CD14-positive monocyte (primary cell): ENCODE measurements around the gene TRAPPC5. TPM values are rescaled to one million over a fixed set of nuclear protein-coding genes. Genes with fewer than 3 reads are reported as not detected.
A peak's percentile ranks its signal among the peaks of the same experiment; 100 is the strongest.

ENCODE experiments used
- DNase-seq, 3 donors: peaks; one replicate each; pipeline ENCODE4 v3.0.0-alpha.2; 2011 to 2022
- H2AFZ ChIP-seq: 2 replicates; pipeline ENCODE4 v1.6.0; 2012; ENCODE audit warnings: mild to moderate bottlenecking, low read depth, low read length, inconsistent platforms; ENCODE audit not compliant: insufficient read depth, poor library complexity, severe bottlenecking
- H3K27ac ChIP-seq, 2 donors: 1 replicate in 1 of 2; 2 replicates in 1 of 2; pipeline ENCODE4 v1.5.1; 2012 to 2013; ENCODE audit warnings: low read length in 2 of 2, control low read depth in 1 of 2, inconsistent platforms in 1 of 2, low read depth in 1 of 2, mild to moderate bottlenecking in 1 of 2
- H3K27me3 ChIP-seq, 2 donors: one replicate each; pipeline versions ENCODE4 v1.6.0 to v1.6.1; 2011 to 2013; ENCODE audit warnings: low read length in 2 of 2; ENCODE audit not compliant: control insufficient read depth in 2 of 2, insufficient read depth in 2 of 2
- H3K36me3 ChIP-seq, 2 donors: replicated peaks in 1 of 2; 1 replicate in 1 of 2; 2 replicates in 1 of 2; pipeline versions ENCODE4 v1.5.1 to v1.6.1; 2012 to 2013; ENCODE audit warnings: low read length in 2 of 2, control low read depth in 1 of 2, inconsistent platforms in 1 of 2, mild to moderate bottlenecking in 1 of 2; ENCODE audit not compliant: insufficient read depth in 2 of 2, control insufficient read depth in 1 of 2
- H3K4me1 ChIP-seq, 2 donors: 1 replicate in 1 of 2; 2 replicates in 1 of 2; pipeline versions ENCODE4 v1.5.1 to v1.6.1; 2012 to 2013; ENCODE audit warnings: low read length in 2 of 2, control low read depth in 1 of 2, inconsistent platforms in 1 of 2, mild to moderate bottlenecking in 1 of 2, moderate library complexity in 1 of 2; ENCODE audit not compliant: insufficient read depth in 2 of 2, control insufficient read depth in 1 of 2
- H3K4me2 ChIP-seq: replicated peaks from 2 replicates; pipeline ENCODE3; 2012; ENCODE audit warnings: low read length, moderate library complexity, mild to moderate bottlenecking; ENCODE audit not compliant: poor library complexity, severe bottlenecking; ENCODE audit errors: extremely low read depth
- H3K4me3 ChIP-seq, 3 experiments: fragments of 200-600 bp in 1 of 3; sonication (generic) in 1 of 3; replicated peaks in 1 of 3; 1 replicate in 2 of 3; 2 replicates in 1 of 3; pipeline ENCODE4 v1.5.1; 2011 to 2013; ENCODE audit warnings: low read length in 3 of 3, mild to moderate bottlenecking in 3 of 3, control low read depth in 2 of 3, low read depth in 2 of 3, inconsistent platforms in 1 of 3, moderate library complexity in 1 of 3
- H3K79me2 ChIP-seq: 2 replicates; pipeline ENCODE4 v1.6.0; 2012; ENCODE audit warnings: mild to moderate bottlenecking, control low read depth, inconsistent platforms, low read length, moderate library complexity; ENCODE audit not compliant: insufficient read depth
- H3K9ac ChIP-seq: 2 replicates; pipeline ENCODE4 v1.6.0; 2017; ENCODE audit warnings: low read length, mild to moderate bottlenecking; ENCODE audit not compliant: insufficient read depth, poor library complexity, severe bottlenecking
- H3K9me3 ChIP-seq, 2 donors: replicated peaks in 1 of 2; 1 replicate in 1 of 2; 2 replicates in 1 of 2; pipeline versions ENCODE4 v1.5.1 to v1.6.1; 2012 to 2013; ENCODE audit warnings: low read length in 2 of 2, control low read depth in 1 of 2; ENCODE audit not compliant: control insufficient read depth in 1 of 2, insufficient read depth in 1 of 2
- H4K20me1 ChIP-seq: 2 replicates; pipeline ENCODE4 v1.6.0; 2012; ENCODE audit warnings: mild to moderate bottlenecking, low read length, control low read depth, moderate library complexity; ENCODE audit not compliant: insufficient read depth
- H3K27ac Mint-ChIP-seq, 7 donors: one replicate each; pipeline ENCODE4 v1.8.0; 2020; ENCODE audit warnings: mild to moderate bottlenecking in 7 of 7, mixed read lengths in 7 of 7, moderate library complexity in 6 of 7, inconsistent platforms in 2 of 7
- H3K27me3 Mint-ChIP-seq, 3 donors: one replicate each; pipeline ENCODE4 v1.8.0; 2021 to 2022; ENCODE audit warnings: low read depth in 3 of 3, mild to moderate bottlenecking in 3 of 3, mixed read lengths in 3 of 3, moderate library complexity in 3 of 3, inconsistent platforms in 1 of 3
- H3K36me3 Mint-ChIP-seq, 2 donors: one replicate each; pipeline ENCODE4 v1.8.0; 2020; ENCODE audit warnings: mixed read lengths in 2 of 2, inconsistent platforms in 1 of 2, mild to moderate bottlenecking in 1 of 2
- H3K4me1 Mint-ChIP-seq: one replicate; pipeline ENCODE4 v1.8.0; 2020; ENCODE audit warnings: mild to moderate bottlenecking, mixed read lengths
- H3K4me3 Mint-ChIP-seq, 2 donors: one replicate each; pipeline ENCODE4 v1.8.0; 2020; ENCODE audit warnings: mild to moderate bottlenecking in 2 of 2, mixed read lengths in 2 of 2, moderate library complexity in 1 of 2
- H3K9me3 Mint-ChIP-seq, 7 donors: one replicate each; pipeline ENCODE4 v1.8.0; 2020 to 2022; ENCODE audit warnings: mixed read lengths in 7 of 7, mild to moderate bottlenecking in 6 of 7, moderate library complexity in 6 of 7, inconsistent platforms in 2 of 7
- WGBS: methylation state at CpG from one replicate; pipeline ENCODE4 v1.1.5; 2013; ENCODE audit warnings: missing lambda C conversion rate; ENCODE audit not compliant: insufficient coverage; 5-methylcytosine and 5-hydroxymethylcytosine counted together
- intact Hi-C, 2 donors: fragments of 100-400 bp; cut with micrococcal nuclease; formaldehyde crosslinking; loops; one replicate each; pipeline versions ENCODE4 v1.15.0 to v1.15.1; 2023
- polyA plus RNA-seq, 3 donors: library from polyadenylated mRNA; depleted of rRNA in 1 of 3; unstranded in 2 of 3; stranded (reverse) in 1 of 3; fragments of 300-500 nt in 2 of 3; fragments of >200 nt in 1 of 3; fragmentation: Illumina TruSeq in 2 of 3; gene quantifications; 1 replicate in 2 of 3; 2 replicates in 1 of 3; pipeline ENCODE4 v1.2.3, GENCODE V29; 2012 to 2021
- TF ChIP-seq, protein P1 (sequence below): fragments of 200-600 bp; IDR thresholded peaks from one replicate; pipeline ENCODE4 v1.8.0; 2022; ENCODE audit warnings: antibody characterized with exemption, mild to moderate bottlenecking

TRAPPC5 gene
- polyA plus RNA-seq, 3 donors: 126 to 449 (median 414) TPM

- Mint-ChIP-seq H3K27ac (peak overlapping the region in 6 of 7 donors; percentile 54 to 89 (median 80)), H3K27me3 (peaks cover 4 to 10% (median 4%) of the 10 kb centered on the region in 3 donors), H3K4me3 (peak overlapping the region; percentile 25 to 86), H3K4me1 (peaks cover 58% of the 10 kb centered on the region), H3K9me3 (no peaks in the 10 kb centered on the region), H3K36me3 (peaks cover 0 to 2% of the 10 kb centered on the region in 2 donors)
- Histone ChIP-seq H3K27ac (no peak overlapping the region), H3K4me3 (no peak overlapping the region), H3K4me1 (peaks cover 53 to 60% of the 10 kb centered on the region in 2 donors), H3K79me2 (no peaks in the 10 kb centered on the region), H3K27me3 (no peaks in the 10 kb centered on the region), H2AFZ (no peak overlapping the region), H3K4me2 (no peak overlapping the region), H3K36me3 (no peaks in the 10 kb centered on the region), H4K20me1 (no peaks in the 10 kb centered on the region), H3K9me3 (no peaks in the 10 kb centered on the region), H3K9ac (no peak overlapping the region)
- 30% methylated on average over 2 of the region's 2 CpGs for WGBS
- DNase-seq: peak in 1 of 3 donors; percentile 11
- intact Hi-C loops: loop anchor here (5.0 kb wide), 2 partner anchors 38 to 43 kb away; no protein-coding TSS in a partner anchor
- TF ChIP-seq, protein P1, sequence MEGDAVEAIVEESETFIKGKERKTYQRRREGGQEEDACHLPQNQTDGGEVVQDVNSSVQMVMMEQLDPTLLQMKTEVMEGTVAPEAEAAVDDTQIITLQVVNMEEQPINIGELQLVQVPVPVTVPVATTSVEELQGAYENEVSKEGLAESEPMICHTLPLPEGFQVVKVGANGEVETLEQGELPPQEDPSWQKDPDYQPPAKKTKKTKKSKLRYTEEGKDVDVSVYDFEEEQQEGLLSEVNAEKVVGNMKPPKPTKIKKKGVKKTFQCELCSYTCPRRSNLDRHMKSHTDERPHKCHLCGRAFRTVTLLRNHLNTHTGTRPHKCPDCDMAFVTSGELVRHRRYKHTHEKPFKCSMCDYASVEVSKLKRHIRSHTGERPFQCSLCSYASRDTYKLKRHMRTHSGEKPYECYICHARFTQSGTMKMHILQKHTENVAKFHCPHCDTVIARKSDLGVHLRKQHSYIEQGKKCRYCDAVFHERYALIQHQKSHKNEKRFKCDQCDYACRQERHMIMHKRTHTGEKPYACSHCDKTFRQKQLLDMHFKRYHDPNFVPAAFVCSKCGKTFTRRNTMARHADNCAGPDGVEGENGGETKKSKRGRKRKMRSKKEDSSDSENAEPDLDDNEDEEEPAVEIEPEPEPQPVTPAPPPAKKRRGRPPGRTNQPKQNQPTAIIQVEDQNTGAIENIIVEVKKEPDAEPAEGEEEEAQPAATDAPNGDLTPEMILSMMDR: no peak
Measured at GRCh38 chr19:7699003-7699402, 18.4 kb downstream of the TRAPPC5 start.

DNA sequence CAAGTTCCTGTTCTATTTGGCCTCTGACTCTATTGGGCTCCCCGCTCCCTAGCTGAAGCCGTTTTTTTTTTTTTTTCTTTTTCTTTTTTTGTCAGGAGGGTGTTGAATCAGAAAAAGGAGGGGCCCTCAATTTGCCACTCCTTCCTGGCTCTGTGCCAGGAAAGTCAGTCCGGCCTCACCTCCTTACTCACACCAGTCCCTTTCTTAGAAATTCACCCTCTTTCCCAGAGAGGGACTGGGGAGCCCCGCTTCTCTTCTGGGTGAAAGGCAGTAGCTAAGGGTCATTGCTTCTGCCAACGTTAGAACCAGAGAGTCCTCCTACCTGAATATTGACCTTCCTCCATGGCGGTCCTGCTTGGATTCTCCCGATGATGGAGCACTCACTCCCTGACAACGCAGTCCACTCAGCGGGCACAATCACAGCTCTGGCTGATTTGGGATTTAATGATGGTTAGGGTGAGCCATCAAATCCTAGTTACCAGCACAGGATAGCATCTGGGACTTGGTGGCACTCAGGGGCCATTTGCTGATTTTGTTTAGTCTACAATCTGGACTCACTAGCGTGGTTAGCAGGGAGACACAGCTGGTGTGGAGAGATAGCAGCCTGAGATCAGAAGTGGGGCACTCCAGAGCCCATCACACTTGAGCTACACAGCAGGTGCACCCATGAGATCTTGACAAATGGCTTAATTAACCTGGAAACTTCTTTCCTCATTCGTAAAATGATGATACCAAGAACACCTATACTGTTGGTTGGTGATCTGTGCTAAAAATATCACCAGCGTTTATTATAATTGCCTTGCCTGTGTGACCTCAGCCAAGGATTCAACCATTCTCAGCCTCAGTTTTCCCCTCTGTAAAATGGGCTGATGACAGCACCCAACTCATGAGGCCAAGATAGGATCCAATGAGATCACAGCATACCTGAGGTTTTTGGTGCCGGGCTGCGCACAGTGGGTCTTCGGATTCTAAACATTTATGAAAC is 19.1 kb downstream of the TRAPPC5 start:
- DNase-seq: peak; percentile 47 to 70 (median 61)
- Histone ChIP-seq H3K79me2 (no peaks in the 10 kb centered on the region), H3K36me3 (no peaks in the 10 kb centered on the region), H3K9ac (no peak overlapping the region), H3K9me3 (no peaks in the 10 kb centered on the region), H4K20me1 (no peaks in the 10 kb centered on the region), H3K4me3 (no peak overlapping the region), H3K4me1 (peaks cover 54 to 61% of the 10 kb centered on the region in 2 donors), H3K27me3 (no peaks in the 10 kb centered on the region), H2AFZ (no peak overlapping the region), H3K27ac (no peak overlapping the region), H3K4me2 (no peak overlapping the region)
- intact Hi-C loops: loop anchor here (5.0 kb wide), 3 partner anchors 38 to 53 kb away; no protein-coding TSS in a partner anchor
- H3K9me3 Mint-ChIP-seq: no peaks in the 10 kb centered on the region
- H3K4me1 Mint-ChIP-seq: peaks cover 58% of the 10 kb centered on the region
- H3K4me3 Mint-ChIP-seq: peak overlapping the region; percentile 25 to 86
- 85% methylated on average over 3 of the region's 15 CpGs for WGBS
- H3K27ac Mint-ChIP-seq: peak overlapping the region in 5 of 7 donors; percentile 54 to 89 (median 86)
- peaks cover 4 to 10% (median 4%) of the 10 kb centered on the region in 3 donors for H3K27me3 Mint-ChIP-seq
- TF ChIP-seq, protein P1: no peak
- H3K36me3 Mint-ChIP-seq: peaks cover 0 to 2% of the 10 kb centered on the region in 2 donors
